Measurements from ENCODE around the gene ASTL.

The ASTL gene

GRCh38 chr2:96106991-96107707 is 31.2 kb downstream of the ASTL start:
- H3K36me3 ChIP-seq (ENCODE audit: insufficient read depth, low read depth, low read length), result no peaks in the 10 kb centered on the region
- peaks cover 8% of the 10 kb centered on the region; the same call in 1 of the 2 replicates for H3K9me3 ChIP-seq (ENCODE audit: insufficient read depth, low read depth, low read length)
- no peaks in the 10 kb centered on the region for H3K27me3 ChIP-seq (ENCODE audit: insufficient read depth, low read length)
- no peak overlapping the region for H3K9ac ChIP-seq (ENCODE audit: low read depth, low read length)
- H3K4me1 ChIP-seq (ENCODE audit: insufficient read depth, low read length), result peaks cover 7% of the 10 kb centered on the region; the same call in 1 of the 2 replicates
- no peak overlapping the region for H3K4me3 ChIP-seq (ENCODE audit: low read length)
- H3K27ac ChIP-seq (ENCODE audit: low read length), result no peak overlapping the region

GRCh38 chr2:96105994-96106715 is 32.1 kb downstream of the ASTL start:
- H3K36me3 ChIP-seq (ENCODE audit: insufficient read depth, low read depth, low read length), result no peaks in the 10 kb centered on the region
- no peaks in the 10 kb centered on the region for H3K27me3 ChIP-seq (ENCODE audit: insufficient read depth, low read length)
- H3K9ac ChIP-seq (ENCODE audit: low read depth, low read length), result no peak overlapping the region
- peaks cover 7% of the 10 kb centered on the region; the same call in 1 of the 2 replicates for H3K4me1 ChIP-seq (ENCODE audit: insufficient read depth, low read length)
- H3K9me3 ChIP-seq (ENCODE audit: insufficient read depth, low read depth, low read length), result peaks cover 8% of the 10 kb centered on the region; the same call in 1 of the 2 replicates
- H3K4me3 ChIP-seq (ENCODE audit: low read length), result no peak overlapping the region
- H3K27ac ChIP-seq (ENCODE audit: low read length), result no peak overlapping the region

GRCh38 chr2:96105152-96105915 is 33.0 kb downstream of the ASTL start:
- no peak overlapping the region for H3K9ac ChIP-seq (ENCODE audit: low read depth, low read length)
- no peak overlapping the region for H3K27ac ChIP-seq (ENCODE audit: low read length)
- no peaks in the 10 kb centered on the region for H3K27me3 ChIP-seq (ENCODE audit: insufficient read depth, low read length)
- no peaks in the 10 kb centered on the region for H3K36me3 ChIP-seq (ENCODE audit: insufficient read depth, low read depth, low read length)
- H3K9me3 ChIP-seq (ENCODE audit: insufficient read depth, low read depth, low read length), result peaks cover 8% of the 10 kb centered on the region; the same call in 1 of the 2 replicates
- H3K4me3 ChIP-seq (ENCODE audit: low read length), result no peak overlapping the region
- H3K4me1 ChIP-seq (ENCODE audit: insufficient read depth, low read length), result peaks cover 7% of the 10 kb centered on the region; the same call in 1 of the 2 replicates

- H3K4me3 ChIP-seq (ENCODE audit: low read length), result no peak overlapping the region
- peaks cover 7% of the 10 kb centered on the region; the same call in 1 of the 2 replicates for H3K4me1 ChIP-seq (ENCODE audit: insufficient read depth, low read length)
- H3K27ac ChIP-seq (ENCODE audit: low read length), result no peak overlapping the region
- H3K27me3 ChIP-seq (ENCODE audit: insufficient read depth, low read length), result no peaks in the 10 kb centered on the region
- peaks cover 8% of the 10 kb centered on the region; the same call in 1 of the 2 replicates for H3K9me3 ChIP-seq (ENCODE audit: insufficient read depth, low read depth, low read length)
- no peak overlapping the region for H3K9ac ChIP-seq (ENCODE audit: low read depth, low read length)
- H3K36me3 ChIP-seq (ENCODE audit: insufficient read depth, low read depth, low read length), result no peaks in the 10 kb centered on the region
These were observed 33.8 kb downstream of the ASTL start for GRCh38 chr2:96104487-96104861.

- Histone ChIP-seq H3K9me3 (ENCODE audit: insufficient read depth, low read depth, low read length) (peaks cover 8% of the 10 kb centered on the region; the same call in 1 of the 2 replicates), H3K4me3 (ENCODE audit: low read length) (no peak overlapping the region), H3K27me3 (ENCODE audit: insufficient read depth, low read length) (no peaks in the 10 kb centered on the region), H3K27ac (ENCODE audit: low read length) (no peak overlapping the region), H3K36me3 (ENCODE audit: insufficient read depth, low read depth, low read length) (no peaks in the 10 kb centered on the region), H3K4me1 (ENCODE audit: insufficient read depth, low read length) (peaks cover 7% of the 10 kb centered on the region; the same call in 1 of the 2 replicates), H3K9ac (ENCODE audit: low read depth, low read length) (no peak overlapping the region)
These were observed 34.4 kb downstream of the ASTL start for GRCh38 chr2:96103761-96104486.

- H3K27me3 ChIP-seq (ENCODE audit: insufficient read depth, low read length), result no peaks in the 10 kb centered on the region
- H3K4me1 ChIP-seq (ENCODE audit: insufficient read depth, low read length), result peaks cover 4% of the 10 kb centered on the region; the same call in 1 of the 2 replicates
- no peak overlapping the region for H3K9ac ChIP-seq (ENCODE audit: low read depth, low read length)
- H3K9me3 ChIP-seq (ENCODE audit: insufficient read depth, low read depth, low read length), result peaks cover 8% of the 10 kb centered on the region; the same call in 1 of the 2 replicates
- H3K4me3 ChIP-seq (ENCODE audit: low read length), result no peak overlapping the region
- H3K36me3 ChIP-seq (ENCODE audit: insufficient read depth, low read depth, low read length), result no peaks in the 10 kb centered on the region
- no peak overlapping the region for H3K27ac ChIP-seq (ENCODE audit: low read length)
These were observed 35.1 kb downstream of the ASTL start for GRCh38 chr2:96103187-96103601.

- Histone ChIP-seq H3K4me1 (ENCODE audit: insufficient read depth, low read length) (peaks cover 4% of the 10 kb centered on the region; the same call in 1 of the 2 replicates), H3K27ac (ENCODE audit: low read length) (no peak overlapping the region), H3K27me3 (ENCODE audit: insufficient read depth, low read length) (no peaks in the 10 kb centered on the region), H3K9ac (ENCODE audit: low read depth, low read length) (no peak overlapping the region), H3K9me3 (ENCODE audit: insufficient read depth, low read depth, low read length) (peaks cover 8% of the 10 kb centered on the region; the same call in 1 of the 2 replicates), H3K36me3 (ENCODE audit: insufficient read depth, low read depth, low read length) (no peaks in the 10 kb centered on the region), H3K4me3 (ENCODE audit: low read length) (no peak overlapping the region)
These were observed 35.6 kb downstream of the ASTL start for GRCh38 chr2:96102596-96103186.

- Histone ChIP-seq H3K4me1 (ENCODE audit: insufficient read depth, low read length) (no peaks in the 10 kb centered on the region; the same call in 1 of the 2 replicates), H3K4me3 (ENCODE audit: low read length) (no peak overlapping the region), H3K27me3 (ENCODE audit: insufficient read depth, low read length) (no peaks in the 10 kb centered on the region), H3K27ac (ENCODE audit: low read length) (no peak overlapping the region), H3K9ac (ENCODE audit: low read depth, low read length) (no peak overlapping the region), H3K36me3 (ENCODE audit: insufficient read depth, low read depth, low read length) (no peaks in the 10 kb centered on the region), H3K9me3 (ENCODE audit: insufficient read depth, low read depth, low read length) (peaks cover 8% of the 10 kb centered on the region; the same call in 1 of the 2 replicates)
These were observed 37.4 kb downstream of the ASTL start for GRCh38 chr2:96100893-96101304.

- H3K9ac ChIP-seq (ENCODE audit: low read depth, low read length), result no peak overlapping the region
- no peaks in the 10 kb centered on the region; the same call in 1 of the 2 replicates for H3K4me1 ChIP-seq (ENCODE audit: insufficient read depth, low read length)
- H3K36me3 ChIP-seq (ENCODE audit: insufficient read depth, low read depth, low read length), result no peaks in the 10 kb centered on the region
- H3K27me3 ChIP-seq (ENCODE audit: insufficient read depth, low read length), result no peaks in the 10 kb centered on the region
- no peak overlapping the region for H3K27ac ChIP-seq (ENCODE audit: low read length)
- H3K4me3 ChIP-seq (ENCODE audit: low read length), result no peak overlapping the region
- peaks cover 2% of the 10 kb centered on the region; the same call in 1 of the 2 replicates for H3K9me3 ChIP-seq (ENCODE audit: insufficient read depth, low read depth, low read length)
These were observed 38.2 kb downstream of the ASTL start for GRCh38 chr2:96099861-96100798.
